RPMI8226 (cell line): ENCODE data around the gene MAP3K7CL.

Experiments
- DNase-seq: peaks from one replicate; pipeline ENCODE4 v3.0.0-alpha.2; 2015

MAP3K7CL gene, protein sequence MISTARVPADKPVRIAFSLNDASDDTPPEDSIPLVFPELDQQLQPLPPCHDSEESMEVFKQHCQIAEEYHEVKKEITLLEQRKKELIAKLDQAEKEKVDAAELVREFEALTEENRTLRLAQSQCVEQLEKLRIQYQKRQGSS

DNA sequence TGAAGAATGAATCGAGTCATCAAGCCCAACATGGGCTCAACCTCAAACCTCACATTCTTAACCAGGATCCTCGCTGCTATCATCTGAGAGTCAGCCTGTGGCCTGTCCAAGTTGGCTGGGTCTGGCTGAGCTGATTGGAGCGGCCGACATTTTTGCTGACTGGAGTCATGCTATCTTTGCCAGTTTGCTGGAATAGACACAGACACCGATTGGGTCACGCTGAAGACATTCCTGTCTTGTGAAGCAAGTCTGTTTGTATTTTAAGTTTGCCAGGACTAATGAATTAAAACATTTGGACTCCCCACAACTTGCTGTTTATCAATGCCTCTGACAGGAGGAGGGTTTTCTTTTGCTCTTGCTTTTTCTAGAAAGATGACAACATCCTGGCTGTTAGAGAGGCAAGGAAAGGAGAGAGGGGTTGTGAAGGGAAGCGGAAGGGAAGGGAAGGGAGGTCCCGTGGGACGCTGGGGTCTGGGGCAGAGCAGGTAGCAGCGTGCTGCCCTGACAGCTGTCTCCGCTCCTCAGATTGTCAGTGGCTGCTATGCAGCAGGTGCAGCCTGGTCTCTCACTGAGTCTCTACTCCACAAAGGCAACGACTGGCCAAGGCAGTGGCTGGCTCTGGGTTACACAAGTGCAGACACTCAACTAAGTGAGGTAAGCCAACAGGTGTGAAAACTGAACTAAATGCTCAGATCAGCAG is at the start of gene MAP3K7CL:
MAP3K7CL (plus strand) TSS at position 375 of the 700 bp plus-strand sequence. CDS start 2,701 bp downstream, outside the sequence.
- peak; percentile 36 for DNase-seq

DNA sequence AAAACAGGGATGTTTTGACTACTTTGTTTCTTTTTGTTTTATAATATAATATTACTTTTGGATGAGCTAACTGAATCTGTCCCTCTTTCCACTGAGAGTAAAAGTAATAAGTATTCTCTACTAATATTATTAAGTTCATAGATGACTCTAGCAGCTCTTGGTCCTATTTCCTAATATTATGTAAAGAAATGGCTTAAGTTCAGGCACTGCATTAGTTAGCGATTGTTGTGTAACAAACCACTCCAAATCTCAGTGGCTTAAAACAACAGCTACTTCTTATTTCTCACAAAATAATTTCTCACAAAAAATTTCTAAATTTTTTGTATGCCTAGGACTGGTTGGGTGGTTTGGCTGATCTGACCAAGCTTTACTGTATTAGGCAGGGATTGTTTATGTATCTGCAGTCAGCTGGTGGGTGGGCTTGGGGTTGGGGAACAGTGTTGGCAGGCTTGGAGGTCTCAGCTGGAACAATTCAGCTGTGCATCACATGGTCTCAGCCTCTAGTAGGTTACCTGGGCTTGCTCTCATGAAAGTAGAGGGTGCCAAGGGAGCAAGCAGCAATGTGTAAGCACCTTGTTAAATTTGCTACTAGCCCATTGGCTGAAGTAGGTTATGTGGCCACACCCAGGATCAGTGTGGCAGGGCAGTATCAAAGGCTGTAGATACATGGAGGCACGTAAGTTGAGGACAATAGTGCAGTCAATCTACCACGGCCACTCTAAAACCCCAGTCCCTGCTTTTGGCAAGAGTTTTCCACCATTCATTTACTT is 48.2 kb upstream of the MAP3K7CL start:
- DNase-seq, result no peak

DNA sequence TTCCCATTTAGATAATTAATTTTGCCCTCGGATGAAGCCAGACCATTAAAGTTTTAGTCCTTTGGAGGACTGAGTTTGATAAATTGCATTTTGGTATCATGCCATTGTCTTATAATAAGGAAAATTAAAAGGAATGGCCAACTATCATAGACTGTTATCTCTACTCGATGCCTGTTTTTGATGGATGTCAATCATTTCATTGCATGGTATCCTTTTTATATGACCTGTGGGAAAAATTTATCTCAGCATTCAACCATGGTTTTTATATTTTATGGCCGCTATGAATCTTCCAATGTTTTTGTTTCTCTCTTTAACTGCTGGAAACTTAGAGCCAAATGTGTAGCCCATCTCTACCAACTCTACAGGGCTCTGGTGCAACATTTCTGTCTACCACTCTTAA is 47.1 kb upstream of the MAP3K7CL start:
- DNase-seq, result no peak

DNA sequence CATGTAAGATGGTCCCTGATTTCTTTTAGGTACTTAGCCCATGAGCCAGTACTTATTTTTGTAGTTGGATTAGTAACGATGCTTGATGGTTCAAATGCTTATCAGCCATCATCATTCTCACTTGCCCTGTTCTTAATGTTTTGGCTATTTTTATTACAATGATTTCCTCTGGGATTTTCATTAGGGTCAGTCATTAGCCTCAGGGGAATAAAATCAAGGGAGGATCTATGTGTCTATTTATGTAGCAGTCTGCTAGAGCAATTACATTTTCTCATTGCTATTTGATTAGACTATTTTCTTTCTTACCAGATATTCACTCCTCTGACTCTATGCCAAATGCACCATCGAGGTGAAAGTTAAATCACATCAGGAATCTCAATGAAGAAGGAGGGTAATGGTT is 46.1 kb upstream of the MAP3K7CL start:
- DNase-seq, result no peak

DNA sequence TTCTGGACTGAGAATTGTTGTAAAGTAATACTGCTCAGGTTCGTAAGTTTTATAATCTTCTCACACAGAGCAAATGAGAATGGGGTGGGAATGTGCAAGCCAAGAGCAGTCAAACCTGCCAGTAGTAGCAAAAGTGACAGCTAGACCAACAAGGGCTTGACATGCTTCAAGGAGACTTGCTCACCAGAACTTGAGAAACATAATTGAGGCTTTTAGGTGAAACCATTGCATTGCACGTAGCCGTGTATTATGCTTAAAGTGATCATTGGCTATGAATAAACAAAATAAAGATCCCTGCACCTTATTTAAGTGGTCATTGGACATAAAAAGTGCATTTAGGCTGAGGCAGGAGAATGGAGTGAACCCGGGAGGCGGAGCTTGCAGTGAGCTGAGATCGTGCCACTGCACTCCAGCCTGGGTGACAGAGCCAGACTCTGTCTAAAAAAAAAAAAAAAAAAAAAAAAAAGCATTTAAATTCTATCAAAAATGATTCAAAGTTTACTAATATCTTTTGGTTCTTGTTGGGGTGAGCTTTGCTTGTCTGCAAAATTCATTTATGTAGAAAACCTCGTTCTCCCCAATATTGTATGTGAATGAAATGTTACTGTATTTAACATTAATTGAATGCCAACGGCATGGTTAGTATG is 45.2 kb upstream of the MAP3K7CL start:
- DNase-seq, result no peak

DNA sequence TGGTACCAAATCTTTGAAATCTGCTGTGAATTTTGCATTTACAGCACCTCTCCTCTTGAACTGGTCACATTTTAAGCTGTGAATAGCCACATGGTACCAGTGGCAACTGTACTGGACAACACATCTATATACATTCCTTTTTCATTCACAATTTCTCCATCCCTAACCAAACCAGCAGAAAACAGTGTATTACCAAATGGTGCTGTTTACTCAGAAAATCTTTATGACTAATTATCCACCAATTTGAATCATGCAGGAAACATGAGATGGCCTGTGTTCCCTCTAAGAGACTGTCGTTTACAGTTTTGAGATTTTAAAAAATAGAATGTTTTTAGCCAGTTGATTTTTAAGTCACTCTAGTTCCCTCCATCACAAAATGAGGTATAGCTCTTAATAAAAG is 39.4 kb upstream of the MAP3K7CL start:
- no peak for DNase-seq

DNA sequence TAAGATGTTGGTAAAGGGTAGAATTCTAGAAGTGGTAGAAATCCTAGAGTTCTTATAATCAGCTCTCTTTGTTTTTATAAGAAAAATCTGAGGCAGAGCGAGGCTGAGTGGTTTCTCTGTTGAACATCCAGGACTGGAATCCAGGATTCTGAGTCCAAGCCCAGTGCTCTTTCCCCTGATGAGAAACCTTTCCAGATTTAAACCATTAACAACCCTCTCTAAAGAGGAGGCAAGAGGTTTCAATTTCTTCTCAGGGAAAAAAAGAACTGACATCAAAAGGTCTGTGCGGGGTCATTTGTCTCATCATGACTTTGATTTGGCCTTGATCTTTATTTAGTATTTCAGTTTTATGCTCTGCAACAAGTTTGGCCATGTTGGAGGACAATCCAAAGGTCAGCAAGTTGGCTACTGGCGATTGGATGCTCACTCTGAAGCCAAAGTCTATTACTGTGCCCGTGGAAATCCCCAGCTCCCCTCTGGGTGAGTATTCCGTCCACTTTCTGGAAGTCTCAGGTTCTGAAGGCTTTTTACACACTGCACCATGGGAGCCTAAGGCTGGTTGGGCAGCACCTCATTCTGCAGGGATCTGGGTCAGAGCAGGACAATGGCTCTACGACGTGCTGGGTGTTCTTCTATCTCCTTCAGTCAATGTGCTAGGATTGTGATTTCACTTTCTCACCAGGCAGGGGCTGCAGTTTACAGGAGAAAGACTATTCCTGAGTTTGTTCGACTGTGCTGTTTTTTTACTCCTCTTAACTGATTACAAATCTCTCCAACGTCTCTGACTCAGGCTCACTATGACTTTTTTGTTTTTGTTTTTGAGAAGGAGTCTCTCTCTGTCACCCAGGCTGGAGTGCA is 38.1 kb upstream of the MAP3K7CL start:
- no peak for DNase-seq

DNA sequence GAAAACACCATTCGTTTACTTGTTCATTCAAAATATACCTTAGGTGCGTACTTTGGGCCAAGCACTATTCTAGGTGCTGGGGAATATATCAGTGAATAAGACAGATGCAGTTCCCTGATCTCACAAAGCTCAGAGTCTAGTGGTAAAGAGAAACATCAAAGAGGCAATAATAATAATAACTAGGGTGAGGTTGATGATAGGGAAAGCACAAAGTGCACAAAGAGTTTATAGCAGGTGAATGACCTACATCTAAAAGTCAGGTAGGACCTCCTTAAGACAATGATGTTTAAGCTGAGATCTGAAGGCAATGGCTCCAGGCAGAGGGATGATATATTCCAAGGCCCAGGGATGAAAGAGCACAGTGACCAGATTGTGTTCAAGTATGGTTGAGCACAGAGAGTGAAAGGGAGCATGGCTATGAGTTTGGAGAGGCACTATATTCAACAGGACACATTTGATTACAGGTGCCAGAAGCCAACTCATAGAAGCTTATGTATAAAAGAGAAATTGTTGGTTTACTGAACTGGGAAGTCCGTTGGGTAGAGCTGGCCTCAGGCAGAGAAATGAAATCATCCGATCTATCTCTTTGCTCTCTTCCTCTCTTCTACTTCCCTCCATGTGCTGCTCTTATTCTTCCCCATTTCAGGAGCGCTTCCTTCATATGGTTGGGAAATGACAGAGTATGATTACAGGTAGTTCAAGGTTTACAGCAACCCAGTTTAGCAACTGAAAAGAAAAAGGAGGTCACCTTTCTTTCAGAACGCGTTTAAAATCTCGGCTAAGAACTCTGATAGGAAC is 34.0 kb upstream of the MAP3K7CL start:
- no peak for DNase-seq

DNA sequence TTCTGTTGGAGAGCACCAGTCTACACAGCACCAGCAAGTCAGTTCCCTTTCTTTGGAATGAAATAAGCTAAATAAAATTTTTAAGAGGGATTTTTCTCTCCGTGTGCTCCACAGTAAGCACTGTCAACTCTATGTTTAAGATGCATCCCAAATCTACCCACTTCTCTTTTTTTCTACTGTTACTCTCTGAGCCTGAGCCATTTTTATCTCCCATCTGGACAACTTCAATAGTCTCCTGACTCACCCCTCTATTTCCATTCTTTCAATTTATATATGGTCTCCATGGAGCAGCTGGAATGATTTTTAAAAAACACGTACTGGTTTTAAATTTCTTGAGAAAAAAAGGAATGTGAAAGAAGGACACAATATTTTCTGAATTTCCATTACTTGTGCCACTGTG is 32.3 kb upstream of the MAP3K7CL start:
- no peak for DNase-seq

DNA sequence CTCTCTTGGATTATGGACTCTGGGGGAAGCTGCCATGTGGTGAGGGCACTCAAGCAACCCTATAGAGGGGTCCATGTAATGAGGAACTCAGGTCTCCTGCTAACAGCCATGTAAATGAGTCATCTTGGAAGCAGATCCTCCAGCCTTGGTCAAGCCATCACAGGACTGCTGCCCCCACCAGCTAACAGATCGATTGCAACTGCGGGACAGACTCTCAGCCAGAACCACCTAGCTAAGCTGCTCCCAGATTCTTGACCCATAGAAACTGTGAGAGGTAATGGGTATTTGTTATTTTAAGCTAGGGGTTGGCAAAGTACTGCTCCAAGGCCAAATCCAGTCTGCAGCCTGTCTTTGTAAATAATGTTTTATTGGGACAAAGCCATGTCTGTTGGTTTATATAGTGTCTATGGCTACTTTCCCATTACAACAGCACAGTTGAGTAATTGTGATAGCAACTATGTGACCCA is 27.6 kb upstream of the MAP3K7CL start:
- DNase-seq, result no peak

DNA sequence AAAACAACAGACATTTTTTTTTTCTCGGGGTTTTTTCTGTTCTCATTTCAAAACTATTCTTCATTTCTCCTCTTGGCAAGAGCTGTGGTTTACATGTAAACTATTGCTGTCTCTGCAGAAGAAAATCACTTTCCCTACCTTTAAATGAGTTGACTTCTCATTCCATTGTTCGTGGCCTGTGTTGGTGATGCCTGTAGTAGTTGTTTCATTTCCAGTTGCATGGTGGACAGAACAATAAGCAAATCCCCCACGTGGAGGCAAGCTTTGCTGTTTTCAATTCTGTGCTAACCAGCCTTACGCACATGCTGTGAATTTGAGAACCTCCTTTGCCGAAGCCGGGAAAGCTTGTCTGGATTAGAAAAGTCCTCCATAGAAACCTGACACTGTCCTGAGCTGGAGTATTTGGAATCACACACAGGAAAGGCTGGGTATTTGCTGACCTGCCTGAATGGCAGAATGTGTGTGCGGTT is 26.2 kb upstream of the MAP3K7CL start:
- no peak for DNase-seq

DNA sequence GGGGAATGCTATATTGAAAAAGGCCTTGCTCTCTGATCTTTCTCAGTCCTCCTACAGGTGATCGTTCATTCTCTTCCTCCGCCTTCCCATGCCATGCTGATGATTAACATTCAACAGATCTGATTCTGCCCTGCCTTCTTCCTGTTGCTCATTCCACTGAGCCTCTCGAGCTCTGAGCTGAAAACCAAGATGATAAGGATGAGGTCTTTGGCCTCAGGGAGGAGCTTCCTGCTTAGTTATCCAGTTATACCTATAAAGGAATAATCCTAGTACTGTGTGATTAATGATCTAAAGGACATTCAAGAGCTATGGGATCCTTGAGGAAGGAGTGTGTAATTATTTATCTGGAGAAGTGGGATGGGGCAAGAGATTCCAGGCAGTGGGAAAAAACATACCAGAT is 25.2 kb upstream of the MAP3K7CL start:
- no peak for DNase-seq

DNA sequence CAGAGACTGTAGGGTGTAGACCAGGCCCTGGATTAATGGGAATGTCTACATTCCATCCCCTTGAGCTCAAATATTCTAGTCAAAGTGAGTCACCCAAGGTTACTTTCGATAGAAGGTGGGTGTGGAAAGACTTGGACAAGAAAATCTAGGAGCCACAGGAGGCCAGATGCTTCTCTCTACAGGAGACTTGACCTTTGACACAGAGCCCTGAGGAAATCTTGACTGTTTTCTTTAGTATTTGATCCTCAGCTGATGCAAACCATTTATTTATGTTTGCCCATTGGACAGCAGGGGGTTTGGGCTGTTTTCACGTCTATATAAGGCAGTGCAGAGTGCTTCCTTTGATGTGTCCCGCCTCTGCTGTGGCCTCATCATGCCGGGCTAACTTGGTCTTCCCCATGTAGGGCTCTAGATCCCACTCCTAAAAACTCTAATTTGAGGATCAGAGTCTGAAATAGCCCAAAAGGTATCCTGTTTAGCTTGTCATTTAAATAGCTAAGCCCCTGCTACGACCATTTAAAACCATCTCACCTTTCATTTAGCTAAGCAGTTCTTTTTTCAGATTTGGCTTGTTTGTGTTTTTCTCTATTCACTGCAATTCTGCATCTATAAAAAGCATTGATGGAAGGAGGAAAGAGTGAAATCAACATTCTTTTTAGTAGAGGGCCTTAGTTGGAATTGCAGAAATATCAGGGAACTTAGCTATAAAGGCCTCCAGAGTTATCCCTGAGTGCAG is 15.5 kb upstream of the MAP3K7CL start:
- DNase-seq, result no peak

DNA sequence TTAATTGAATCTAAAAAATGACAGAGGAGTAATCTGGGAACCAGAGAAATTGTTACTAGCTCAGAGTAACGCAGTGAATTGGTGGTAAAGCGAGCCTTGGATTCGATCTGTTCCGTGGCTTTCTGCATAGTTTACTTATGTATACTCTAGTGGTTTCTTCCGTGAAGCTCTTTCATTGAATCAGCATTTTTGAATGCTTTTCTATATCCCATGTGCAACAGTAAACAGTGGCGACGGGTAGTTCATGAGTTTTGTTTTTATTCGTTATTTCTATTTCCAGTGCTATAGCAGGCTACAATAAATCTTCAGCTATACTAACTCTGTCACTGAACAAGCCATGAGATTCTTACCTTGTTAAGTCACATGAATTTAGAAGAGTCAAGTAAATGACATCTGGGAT is 14.5 kb upstream of the MAP3K7CL start:
- DNase-seq, result no peak

DNA sequence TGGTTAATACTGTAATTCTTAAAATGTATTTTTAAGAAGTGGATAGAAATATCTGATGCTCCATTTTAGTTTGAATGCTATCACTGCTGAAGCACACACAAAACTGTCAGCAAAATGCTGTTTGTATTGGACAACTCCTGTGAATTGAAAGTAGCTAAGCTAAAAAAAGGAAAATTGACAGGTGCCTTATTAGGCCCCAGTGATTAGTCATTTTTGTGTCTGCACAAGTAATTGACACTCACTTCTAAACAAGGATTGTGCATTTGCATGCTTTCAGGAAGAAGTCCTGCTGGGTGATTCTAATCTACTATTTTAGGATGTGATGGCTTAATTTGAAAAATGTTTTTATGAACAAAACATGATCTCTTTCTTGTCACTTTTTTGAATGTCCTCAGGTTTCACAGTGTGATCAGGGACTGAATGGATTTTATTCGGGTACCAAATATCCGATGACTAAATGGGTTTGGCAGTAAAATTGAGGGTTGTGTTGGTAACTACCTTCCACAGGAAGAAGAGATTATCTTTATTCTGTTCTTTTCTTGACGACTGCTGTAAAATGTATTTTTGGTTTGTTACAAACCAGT is 13.0 kb upstream of the MAP3K7CL start:
- DNase-seq, result no peak

DNA sequence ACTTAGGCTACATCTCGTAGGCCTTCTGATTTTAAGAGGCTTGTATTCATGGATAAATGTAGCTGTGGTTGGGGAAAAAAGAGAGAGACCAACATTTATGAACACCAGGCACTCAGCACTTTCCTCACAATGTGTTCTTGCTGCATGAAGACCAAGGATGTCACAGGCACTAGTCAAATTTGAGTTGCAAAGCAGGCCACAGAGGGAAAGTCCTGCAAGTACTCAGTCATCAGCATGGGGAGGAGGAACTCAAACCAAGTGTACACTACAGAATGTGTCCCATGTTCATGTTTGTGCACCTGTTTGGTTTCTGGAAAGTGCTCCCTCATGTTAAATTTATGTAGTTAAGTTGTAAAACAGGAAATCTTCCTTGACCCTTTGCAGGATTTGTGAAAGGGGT is 8.7 kb upstream of the MAP3K7CL start:
- DNase-seq, result no peak

DNA sequence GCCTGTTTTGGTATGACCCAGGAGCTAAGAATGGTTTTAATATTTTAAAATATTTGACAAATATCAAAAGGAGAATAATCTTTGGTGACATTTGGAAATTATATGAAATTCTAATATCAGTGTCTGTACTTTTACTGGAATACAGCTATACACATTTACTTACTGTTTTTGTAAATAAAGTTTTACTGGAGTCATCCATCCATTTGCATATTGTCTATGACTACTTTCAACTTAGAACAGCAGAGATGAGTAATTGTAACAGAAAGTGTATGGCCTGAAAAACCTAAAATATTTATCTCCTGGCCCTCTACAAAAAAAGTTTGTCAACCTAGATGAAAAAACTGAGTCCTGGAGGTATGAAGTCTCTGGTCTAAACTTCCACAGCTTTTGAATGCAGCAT is 5.8 kb upstream of the MAP3K7CL start:
- DNase-seq, result no peak

DNA sequence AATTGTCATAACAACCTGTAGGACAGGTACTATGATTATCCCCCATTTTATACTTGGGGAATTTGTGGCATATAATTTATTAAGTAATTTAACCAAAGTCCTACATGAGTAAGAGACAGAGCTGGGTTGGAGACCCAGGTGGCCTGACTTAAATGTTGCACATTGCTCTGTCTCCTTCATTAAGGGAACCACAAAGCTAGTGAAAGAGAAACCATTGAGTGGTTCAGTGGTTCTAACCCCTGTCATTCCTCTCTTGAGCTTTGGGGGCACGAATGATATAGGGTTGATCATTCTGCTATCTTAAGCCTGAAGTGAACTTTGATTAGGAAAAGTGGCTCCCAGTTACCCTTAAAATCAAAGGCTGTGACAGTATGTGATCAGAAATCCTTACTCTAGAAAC is 5.3 kb upstream of the MAP3K7CL start:
- no peak for DNase-seq

DNA sequence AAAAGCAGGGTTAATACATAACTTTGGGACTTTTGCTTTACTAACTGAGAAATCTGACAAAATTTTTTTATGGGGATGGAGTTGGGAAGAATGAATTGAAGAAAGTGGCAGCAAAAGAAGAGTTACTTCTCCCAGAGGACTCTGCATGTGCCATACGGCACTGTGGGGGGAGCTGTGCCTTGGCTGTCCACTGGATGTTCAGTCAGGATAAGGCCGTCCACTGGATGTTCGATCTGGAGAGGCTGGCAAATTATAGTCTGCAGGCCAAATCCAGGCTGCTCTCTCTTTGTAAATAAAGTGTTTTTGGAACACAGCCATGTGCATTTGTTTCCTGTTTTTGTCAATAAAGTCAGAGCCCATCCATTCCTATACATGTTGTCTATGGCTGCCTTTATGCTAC is 4.5 kb upstream of the MAP3K7CL start:
- no peak for DNase-seq

DNA sequence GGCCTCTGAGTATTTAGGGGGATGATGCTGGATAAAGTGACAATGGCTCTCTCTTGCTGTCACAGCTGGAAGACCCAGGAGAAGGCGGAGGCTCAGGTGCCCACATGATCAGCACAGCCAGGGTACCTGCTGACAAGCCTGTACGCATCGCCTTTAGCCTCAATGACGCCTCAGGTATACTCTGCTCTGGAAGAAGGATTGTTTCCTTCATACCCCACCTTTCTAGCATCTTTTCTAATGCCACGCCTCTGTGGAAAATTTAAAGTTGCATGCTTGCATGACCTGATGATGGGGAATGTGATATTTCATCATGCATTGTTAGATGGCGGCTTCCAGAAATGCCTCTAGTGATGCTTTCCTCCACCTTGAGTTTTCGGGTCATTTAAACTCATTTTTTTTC is 2.8 kb downstream of the MAP3K7CL start:
- DNase-seq, result no peak

DNA sequence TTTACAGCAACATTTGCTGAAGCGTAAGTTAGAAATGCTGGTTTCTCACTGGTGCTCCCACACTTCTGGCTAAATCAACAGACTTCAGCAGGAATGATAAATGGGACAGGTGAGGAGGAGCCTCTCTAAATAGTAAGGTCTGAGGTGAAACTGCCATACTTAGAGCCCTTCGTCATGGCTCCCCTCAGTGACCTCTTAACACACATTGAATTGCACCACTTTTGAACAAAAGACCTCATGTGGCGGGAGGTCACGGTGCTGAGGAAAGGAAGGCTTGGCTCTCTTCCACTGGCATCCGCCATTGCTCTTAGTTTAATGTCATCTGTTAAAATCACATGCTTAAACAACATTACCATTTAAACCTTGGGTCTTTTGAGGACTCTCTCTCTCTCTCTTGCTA is 3.4 kb downstream of the MAP3K7CL start:
- no peak for DNase-seq
